Stimulated activated CD8-positive, alpha-beta memory T cell treated with anti-CD3 and anti-CD28 coated beads, Interleukin-7, amount 100 ng/mL, for 1 hour (primary cell): ENCODE data around the gene IGDCC3.

Experiments used
- DNase-seq, 2 donors: peaks; one replicate each; pipeline ENCODE4 v3.0.0-alpha.2; 2020; ENCODE audit warnings: low read depth in 2 of 2

Gene IGDCC3

DNA sequence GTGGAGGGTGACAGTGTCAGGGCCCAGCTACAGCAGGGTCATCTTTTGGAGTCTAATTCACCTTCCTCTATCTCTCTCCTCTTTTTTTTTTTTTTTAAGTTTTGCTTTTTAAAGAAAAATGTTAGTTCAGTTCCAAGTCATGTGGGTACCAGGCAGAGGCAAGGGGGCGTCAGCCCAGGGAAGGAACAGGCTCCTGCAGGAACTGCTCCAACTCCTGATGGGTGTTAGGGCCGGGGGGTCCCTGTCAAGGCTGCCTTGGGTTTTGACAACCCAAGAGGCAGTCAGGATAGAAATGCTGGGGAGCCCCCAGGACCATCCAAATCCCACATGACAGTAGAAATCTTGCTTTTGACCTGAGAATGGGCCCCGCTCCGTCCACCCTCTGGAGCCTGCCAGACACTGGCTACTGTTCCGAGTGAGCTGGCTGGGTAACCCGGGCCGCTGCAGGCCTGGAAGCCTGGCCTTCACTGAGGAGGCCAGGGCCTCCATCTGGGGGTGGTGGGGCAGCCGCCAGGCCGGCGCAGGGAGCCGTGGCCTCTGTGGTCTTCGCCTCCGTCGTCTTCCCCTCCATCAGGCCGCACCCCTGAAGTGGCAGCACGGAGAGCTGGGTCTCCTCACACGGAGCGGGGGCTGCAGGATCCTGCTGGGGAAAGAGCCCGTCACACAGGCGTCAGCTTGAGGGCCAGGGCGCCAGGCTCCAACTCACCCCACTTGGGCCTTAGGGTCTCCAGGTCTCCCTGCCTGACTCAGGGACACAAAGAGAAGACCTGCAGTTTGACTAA lies 49.1 kb downstream of the IGDCC3 start:
- no peak for DNase-seq

DNA sequence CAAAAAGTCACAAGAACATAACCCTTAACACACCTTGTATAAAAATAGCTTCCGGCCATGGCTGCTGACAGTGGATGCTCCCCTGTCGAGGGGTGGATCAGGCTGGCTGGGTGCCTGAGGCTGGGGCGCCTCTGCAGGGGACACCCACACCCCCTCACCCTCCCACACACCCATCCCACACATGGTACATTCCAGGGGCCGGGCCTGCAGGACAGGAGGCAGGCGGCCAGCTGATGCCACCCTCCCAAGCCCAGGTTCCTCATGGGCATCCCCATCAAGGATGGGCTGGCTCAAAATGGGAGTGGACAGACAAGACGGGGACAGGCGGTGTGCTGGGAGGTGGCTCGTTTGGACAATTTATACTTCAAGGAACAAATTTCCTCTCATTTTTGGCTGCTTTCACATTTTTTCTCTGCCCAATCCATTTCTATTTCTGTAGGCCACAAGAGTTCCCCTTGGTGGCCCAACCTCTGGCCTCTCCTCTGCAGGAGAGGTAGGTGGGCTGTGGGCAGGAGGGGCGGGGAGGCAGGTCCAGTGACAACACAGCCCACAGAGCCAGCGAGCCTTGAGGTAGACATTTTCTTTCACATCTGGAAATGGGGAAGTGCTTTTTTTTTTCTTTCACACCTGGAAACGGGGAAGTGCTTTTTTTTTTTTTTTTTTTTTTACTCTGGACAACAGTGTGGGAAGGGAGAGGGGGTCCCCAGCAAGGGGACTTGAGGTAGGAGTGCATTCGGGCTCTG lies 50.0 kb downstream of the IGDCC3 start:
- no peak for DNase-seq

DNA sequence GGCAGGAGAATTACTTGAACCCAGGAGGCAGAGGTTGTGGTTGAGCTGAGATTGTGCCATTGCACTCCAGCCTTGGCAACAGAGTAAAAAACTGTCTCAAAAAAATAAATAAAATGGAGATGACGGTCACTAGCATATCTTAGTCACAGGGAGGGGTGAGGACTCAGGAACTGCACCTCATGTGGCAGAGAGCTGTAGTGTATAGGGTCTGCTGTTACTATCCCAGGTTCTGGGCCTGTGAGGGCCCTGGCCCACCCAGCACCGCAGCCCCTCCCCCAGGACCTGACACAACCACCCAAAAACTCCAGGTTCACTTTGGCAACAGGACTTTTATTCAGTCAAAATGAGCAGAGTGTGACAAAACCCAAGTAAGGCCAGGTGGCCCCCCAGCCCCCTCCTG lies 51.0 kb downstream of the IGDCC3 start:
- DNase-seq = no peak

DNA sequence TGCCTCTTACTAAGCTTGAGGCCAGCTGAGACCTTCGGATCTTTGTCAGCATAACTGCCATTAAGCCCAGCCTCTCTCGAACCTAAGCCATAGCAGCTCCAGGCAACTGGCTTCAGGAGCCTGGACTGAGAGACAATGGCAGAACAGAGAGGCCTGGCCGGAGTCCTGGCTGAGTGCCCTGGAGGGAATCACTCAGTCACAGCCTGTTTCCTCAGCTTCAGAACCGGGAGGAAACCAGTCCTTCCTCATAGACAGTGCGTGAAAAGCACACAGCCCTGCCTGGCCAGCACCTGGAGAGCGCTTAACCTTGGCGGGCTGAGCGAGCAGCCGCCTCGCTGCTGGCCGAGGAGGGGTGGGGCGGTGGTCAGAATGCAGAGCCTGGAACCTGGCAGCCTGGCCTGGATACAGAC lies 51.7 kb downstream of the IGDCC3 start:
- DNase-seq = no peak

- no peak for DNase-seq
Observed at GRCh38 chr15:65323071-65323511, 54.7 kb downstream of the IGDCC3 start.

- DNase-seq = peak; percentile 52 to 60
Observed at GRCh38 chr15:65318870-65319356, 58.9 kb downstream of the IGDCC3 start.

DNA sequence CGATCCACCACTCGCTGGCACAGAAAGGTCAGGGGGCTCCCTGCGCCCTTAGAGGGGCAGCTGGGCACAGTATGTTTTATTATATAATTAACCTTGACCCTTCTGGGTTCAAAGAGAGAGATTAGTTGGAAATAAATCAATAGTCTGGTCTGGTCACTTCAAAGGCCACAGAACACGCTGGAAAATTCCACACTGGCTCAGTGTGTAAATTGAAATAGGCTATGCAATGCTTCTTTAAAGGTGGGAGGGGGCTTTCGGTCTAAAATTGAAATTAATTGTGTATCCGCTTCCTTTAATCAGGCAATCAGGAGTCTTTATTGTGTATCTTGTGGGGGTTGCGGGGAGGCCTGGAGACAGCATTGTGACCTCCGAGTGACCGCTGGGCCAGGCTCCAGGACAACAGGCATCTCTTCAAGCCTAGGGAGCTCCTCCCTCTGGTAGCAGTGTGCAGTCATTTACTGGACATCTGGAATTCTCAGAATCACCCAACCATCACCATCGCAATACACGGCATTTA lies 65.3 kb downstream of the IGDCC3 start:
- no peak for DNase-seq

DNA sequence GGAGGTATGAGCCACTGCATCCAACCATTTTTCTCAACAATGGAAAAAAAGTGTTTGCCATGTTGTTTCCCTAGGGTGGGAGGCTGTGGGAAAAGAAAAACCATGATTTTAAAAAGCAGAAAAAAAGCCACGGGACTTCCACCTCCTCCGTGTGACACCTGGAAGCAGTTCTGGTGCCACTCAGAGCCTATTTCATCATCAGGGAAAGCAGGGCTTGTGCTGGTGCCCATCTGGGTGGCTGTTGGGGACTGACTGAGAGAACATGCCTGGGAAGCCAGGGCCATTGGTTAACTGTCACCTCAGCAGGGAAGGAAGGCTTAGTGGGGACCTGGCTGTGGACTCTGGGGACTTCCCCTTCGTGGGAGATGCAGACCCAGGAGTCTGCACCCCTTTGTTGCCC lies 66.0 kb downstream of the IGDCC3 start:
- DNase-seq = no peak

GRCh38 chr15:65310431-65311137 lies 67.2 kb downstream of the IGDCC3 start:
- no peak for DNase-seq

DNA sequence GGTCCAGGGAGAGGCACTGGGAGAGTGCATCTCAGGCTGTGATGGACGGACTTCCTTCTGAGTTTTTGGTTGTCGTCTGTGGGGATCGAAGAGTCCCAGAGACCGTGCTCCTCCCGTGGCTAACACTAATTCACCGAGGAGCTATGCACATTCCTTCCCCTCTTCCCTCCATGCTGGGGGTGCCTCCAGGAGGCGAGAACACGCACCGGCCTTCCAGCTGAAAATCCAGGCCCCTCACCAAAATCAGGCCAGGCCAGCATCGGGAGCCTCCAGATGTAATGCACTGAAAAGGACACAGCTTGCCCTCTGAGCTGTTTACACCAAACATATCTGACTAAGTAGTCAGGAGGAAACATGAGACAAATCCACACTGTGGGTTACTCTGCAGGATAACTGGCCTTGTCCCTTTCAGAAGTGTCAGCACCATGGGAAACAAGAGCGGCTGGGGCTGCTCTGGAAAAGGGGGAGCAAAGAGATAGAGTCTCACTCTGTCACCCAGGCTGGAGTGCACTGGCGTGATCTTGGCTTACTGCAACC lies 67.9 kb downstream of the IGDCC3 start:
- no peak for DNase-seq

DNA sequence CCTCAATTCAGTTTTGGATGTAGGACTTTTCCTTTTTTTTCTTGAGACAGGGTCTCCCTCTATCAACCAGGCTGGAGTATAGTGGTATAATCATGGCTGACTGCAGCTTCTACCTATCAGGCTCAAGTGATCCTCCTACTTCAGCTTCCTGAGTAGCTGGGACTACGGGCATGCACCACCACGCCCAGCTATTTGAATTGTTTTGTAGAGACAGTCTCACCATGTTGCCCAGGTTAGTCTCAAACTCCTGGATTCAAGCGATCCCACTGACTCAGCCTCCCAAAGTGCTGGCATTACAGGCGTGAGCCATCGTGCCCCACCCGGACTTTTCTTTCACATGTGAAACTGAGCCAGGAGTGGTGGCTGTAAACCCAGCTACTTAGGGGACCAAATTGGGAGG lies 69.8 kb downstream of the IGDCC3 start:
- DNase-seq = no peak

DNA sequence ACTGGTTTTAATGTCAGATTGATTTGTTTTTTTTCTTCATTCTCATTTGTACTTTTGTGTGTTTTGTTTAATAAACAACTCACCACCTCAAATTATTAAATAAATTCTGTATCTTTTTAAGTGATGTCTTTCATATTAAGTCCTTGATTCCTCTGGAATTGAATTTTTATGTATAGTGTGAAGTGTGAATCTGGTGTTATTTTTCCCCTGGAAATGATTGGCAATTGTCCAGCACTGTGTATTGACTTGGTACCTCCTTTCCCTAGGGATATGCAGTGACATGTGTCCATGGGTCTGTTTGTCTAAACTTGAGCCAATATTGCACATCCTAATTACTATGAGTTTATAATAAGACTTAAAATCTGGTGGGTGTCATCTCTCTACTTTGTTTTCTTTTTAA lies 71.3 kb downstream of the IGDCC3 start:
- no peak for DNase-seq

DNA sequence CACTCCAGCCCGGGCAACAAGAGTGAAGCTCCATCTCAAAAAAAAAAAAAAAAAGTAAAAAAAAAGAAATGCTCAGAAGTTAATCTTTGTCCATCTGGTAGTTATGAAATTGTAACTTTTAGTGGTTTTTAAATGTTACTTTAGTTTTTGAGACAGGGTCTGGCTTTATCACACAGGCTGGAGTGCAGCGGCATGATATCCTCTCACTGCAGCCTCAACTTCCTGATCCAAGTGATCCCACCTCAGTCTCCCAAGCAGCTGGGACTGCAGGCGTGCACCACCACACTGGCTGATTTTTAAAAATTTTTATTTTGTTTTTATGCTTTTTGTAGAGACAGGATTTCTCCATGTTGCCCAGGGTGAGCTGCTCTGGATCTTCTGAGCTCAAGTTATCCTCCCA lies 72.0 kb downstream of the IGDCC3 start:
- no peak for DNase-seq

DNA sequence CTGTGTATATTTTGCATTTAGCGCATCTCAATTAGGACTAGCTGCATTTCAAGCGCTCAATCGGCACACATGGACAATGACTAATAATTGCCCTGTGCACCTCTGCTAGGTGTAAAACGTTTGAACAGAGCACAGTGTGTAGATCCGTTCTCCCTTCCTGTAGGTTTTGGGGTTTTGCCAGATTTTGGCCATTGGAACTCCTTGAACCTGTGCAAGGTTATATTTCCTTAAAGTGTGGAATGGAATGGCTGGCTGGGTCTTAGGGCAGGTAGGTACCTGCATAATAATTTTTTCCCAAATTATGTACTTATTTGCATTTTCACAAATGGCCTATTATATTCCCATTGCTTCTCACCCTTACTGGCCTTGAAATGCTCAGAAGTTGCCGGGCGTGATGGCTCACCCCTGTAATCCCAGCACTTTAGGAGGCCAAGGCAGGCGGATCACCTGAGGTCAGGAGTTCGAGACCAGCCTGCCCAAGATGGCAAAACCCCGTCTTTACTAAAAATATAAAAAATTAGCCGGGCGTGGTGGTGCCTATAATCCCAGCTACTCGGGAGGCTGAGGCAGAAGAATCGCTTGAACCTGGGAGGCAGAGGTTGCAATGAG lies 72.5 kb downstream of the IGDCC3 start:
- no peak for DNase-seq

DNA sequence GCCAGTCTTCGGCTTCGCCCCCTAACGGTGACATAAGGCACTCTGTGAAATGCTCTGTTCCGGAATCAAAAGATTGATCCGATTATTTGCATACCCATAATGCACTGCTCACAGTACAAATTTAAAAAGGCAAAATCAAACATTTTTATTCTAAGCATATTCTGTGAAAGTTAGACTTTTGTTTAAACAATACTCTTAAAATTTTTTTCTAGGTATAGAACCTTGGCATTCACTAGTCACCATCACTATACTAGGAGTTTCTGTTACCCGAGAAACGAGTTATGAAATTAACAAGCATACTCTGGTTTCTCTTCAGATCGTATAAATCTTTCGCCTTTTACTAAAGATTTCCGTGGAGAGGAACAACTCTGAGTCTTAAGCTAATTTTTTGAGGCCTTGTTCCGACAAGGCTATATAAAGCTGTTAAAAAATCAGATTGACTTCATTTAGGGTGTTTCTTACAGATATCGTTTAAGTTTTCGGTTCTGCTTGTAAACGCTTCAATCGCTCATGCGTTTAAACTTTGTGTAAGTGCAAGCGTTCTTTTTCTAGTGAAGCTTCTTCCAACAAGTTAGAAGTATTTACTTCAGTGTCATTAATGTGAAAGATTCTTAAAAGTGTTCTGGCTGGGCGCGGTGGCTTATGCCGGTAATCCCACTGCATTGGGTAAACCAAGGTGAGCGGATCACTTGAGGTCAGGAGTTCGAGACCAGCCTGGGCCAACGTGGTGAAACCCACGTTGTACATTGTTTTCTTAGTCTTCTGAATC lies 73.2 kb downstream of the IGDCC3 start, which contains the start of gene RNU5B-1:
TSS of gene RNU5B-1 (plus strand) at position 297 of the 769 bp plus-strand sequence.
- DNase-seq = peak; percentile 41 to 45

DNA sequence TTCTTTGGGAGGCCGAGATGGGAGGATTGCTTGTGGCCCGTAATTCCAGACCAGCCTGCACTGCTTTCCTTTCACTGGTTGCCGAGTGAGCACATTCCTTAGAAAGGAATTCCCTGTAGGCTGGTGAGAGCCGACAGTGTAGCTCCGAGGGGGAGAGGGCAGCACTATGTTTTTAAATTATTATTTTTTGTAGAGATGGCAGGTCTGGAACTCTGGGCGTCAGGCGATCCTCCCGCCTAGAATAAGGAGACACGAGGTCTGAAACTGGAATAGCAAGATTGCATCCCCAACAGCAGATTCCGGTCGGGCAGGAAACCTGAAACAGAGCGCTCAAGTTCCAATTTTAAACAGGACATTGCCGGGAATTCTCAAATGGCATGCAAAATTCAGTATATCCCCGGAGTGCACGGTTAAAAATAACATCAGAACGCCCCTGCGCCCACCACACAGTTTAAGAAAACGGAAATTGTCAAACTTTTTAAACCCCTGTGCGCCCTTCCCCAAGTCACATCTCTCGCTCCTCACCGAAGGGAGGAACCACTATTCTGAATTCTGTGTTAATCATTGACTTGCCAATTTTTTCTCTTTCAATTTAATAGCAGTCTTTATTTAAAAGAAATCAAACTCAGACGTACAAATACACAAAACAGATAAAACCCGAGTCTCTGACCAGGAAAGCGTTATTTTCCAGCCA lies 74.0 kb downstream of the IGDCC3 start:
- DNase-seq = no peak

DNA sequence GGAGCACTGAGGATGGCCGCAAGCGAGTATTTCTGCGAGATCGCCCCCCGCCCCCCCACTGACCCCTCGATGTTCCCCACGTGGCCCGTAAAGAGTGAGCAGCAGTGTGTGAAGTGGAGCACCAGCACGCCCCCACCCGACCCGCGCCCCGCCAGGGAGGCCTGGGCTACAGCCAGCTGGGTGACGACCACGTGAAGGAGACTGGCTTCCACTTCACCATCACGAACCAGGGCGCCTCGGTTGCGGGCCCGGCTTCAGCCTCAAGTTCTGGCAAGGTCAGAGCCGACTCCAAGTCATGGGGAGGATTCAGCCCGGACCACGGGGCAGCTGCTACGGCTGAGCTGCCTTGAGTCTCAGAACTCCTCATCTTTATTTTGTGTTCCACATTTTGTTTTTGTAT lies 75.7 kb downstream of the IGDCC3 start:
- DNase-seq = no peak

- DNase-seq = no peak
Observed at GRCh38 chr15:65300924-65301441, 76.8 kb downstream of the IGDCC3 start.

DNA sequence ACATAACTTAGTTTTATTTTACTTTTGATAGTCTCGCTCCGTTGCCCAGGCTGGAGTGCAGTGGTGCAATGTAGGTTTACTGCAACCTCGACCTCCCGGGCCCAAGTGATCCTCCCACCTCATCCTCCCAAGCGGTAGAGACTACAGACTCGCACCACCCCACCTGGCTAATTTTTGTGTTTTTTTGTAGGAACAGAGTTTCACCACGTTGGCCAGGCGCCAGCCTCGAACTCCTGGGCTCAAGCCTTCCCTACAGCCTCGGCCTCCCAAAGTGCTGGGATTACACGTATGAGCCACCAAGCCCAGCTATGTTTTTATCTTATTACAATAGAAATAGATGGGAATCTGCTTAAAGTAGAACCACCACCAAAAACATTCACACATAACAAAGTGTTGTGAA lies 79.1 kb downstream of the IGDCC3 start:
- no peak for DNase-seq
